Measurements from ENCODE around the gene UBXN2A. TPM values are rescaled to one million over a fixed set of nuclear protein-coding genes. Genes with fewer than 3 reads are reported as not detected.

UBXN2A gene
- total and polyA plus RNA-seq, 10 of the 15 experiments (the other 5 are each of a cell fraction or from before 2014, with no cell fraction given), result 3.7 to 23.5 (median 14.6) TPM

DNA sequence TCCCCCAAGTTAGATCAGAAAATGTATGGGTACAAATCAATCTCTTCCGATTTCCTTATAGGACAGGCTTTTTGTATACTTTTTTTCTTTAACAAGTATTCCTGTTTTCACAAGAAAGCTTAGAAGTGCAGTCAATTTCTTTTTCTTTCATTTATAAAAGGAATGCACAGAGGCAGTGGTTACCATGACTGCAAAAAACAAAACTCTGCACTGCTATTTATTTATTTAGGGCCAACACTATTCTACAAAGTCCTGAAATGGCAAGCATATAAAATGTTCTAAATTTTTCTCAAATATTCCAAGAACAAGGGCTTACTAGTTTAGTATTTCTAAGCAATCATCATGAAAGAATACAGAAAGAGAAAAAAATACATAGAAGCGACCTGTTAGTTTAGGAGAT lies 35.6 kb upstream of the UBXN2A start:
- CTCF ChIA-PET, result interaction anchor here (0.6 to 1.3 kb wide), 3 partner anchors 13 to 81 kb away, joined by 3 to 5 read pairs (median 3); no protein-coding TSS in a partner anchor
- no peaks in the 10 kb centered on the region for H3K27me3 ChIP-seq (replicated peaks in 1 of 2; ENCODE audit: control insufficient read depth in 2 of 2, insufficient read depth in 2 of 2, low read length in 1 of 2)
- no peak for DNase-seq (ENCODE audit: low read depth, low spot score)
- no peaks in the 10 kb centered on the region; a peak in 1 of 4 replicates for H3K36me3 ChIP-seq (ENCODE audit: control insufficient read depth in 2 of 2, insufficient read depth in 2 of 2, low read length in 1 of 2)
- RAD21 ChIA-PET (ENCODE audit: unreplicated experiment), result no interaction called here
- no peaks in the 10 kb centered on the region for H3K4me1 ChIP-seq (ENCODE audit: control insufficient read depth, insufficient read depth, low read length)
- H2AFZ ChIP-seq (ENCODE audit: control insufficient read depth, low read depth, low read length), result no peak overlapping the region
- no peak overlapping the region for H3K4me3 ChIP-seq
- no peak for ATAC-seq
- FAIRE-seq, result no peak
- in situ Hi-C loops (cut with MboI) (no loop called here), intact Hi-C loops (cut with micrococcal nuclease; ENCODE audit: unreplicated experiment) (no loop called here)
- H3K4me2 ChIP-seq (ENCODE audit: control insufficient read depth, insufficient read depth), result no peak overlapping the region
- POLR2A ChIA-PET, result interaction anchor here (1.0 kb wide), 1 partner anchor 20 kb away, joined by 3 read pairs; no protein-coding TSS in a partner anchor
- no TSS peak for BruUV-seq (replicated peaks)
- H3K9ac ChIP-seq (ENCODE audit: control insufficient read depth, insufficient read depth, low read length), result no peak overlapping the region
- H4K20me1 ChIP-seq (ENCODE audit: control insufficient read depth, insufficient read depth), result peaks cover 3% of the 10 kb centered on the region; the same call in 1 of the 2 replicates
- SMC1A ChIA-PET (ENCODE audit: uncharacterized antibody, unreplicated experiment), result interaction anchor here (1.2 kb wide), 1 partner anchor 21 kb away, joined by 3 read pairs; no protein-coding TSS in a partner anchor
- H3K9me3 ChIP-seq (replicated peaks; ENCODE audit: control insufficient read depth, insufficient read depth, low read length), result no peaks in the 10 kb centered on the region; the same call in 2 of the 3 replicates
- peaks cover 40% of the 10 kb centered on the region for H3K79me2 ChIP-seq (ENCODE audit: control insufficient read depth, insufficient read depth, low read length)
- 100% methylated on average over 2 of the region's 2 CpGs for WGBS (ENCODE audit: insufficient coverage, insufficient replicate concordance, low lambda C conversion rate, missing lambda C conversion rate)
- H3K27ac ChIP-seq (ENCODE audit: control insufficient read depth, insufficient read depth), result no peak overlapping the region
- no peak for TF ChIP-seq SMARCA5 (IDR thresholded peaks at IDR 0.05)
- TF ChIP-seq TCF12 (IDR thresholded peaks at IDR 0.05; ENCODE audit: low read depth, low read length), result no peak
- TF ChIP-seq E2F4 (IDR thresholded peaks at IDR 0.05; ENCODE audit: low read depth, low read length), result no peak
- TF ChIP-seq DPF2 (IDR thresholded peaks at IDR 0.05), result no peak
- no peak for TF ChIP-seq KAT2A (conservative IDR thresholded peaks at IDR 0.05; ENCODE audit: control insufficient read depth, low read depth, low read length)
- TF ChIP-seq BMI1 (IDR thresholded peaks at IDR 0.05; ENCODE audit: borderline replicate concordance), result no peak
- no peak for TF ChIP-seq NR2C2 (IDR thresholded peaks at IDR 0.05; ENCODE audit: borderline replicate concordance, control insufficient read depth, insufficient read length, low read depth)
- TF ChIP-seq CBFB (IDR thresholded peaks at IDR 0.05; ENCODE audit: low read depth), result no peak
- no peak for TF ChIP-seq HDAC6 (IDR thresholded peaks at IDR 0.05; ENCODE audit: unreplicated experiment)
- TF ChIP-seq ATF7 (IDR thresholded peaks at IDR 0.05; ENCODE audit: low read depth), result no peak
- no peak for TF ChIP-seq PRDM15 (CRISPR knock-in tag; IDR thresholded peaks at IDR 0.05)
- no peak for TF ChIP-seq NBN (IDR thresholded peaks at IDR 0.05)
